Caco-2 (cell line): ENCODE measurements around the gene LRP1. TPM values are rescaled to one million over a fixed set of nuclear protein-coding genes. Genes with fewer than 3 reads are reported as not detected.

Source experiments
- BruUV-seq: library from RNA; stranded (reverse); fragments of 400-500 nt; replicated peaks from 2 replicates; lab custom pipeline; 2021; lab: Mats Ljungman, UMichigan
- CTCF ChIA-PET: fragments of 300-600 bp; sonication (Branson Sonifier 250); formaldehyde crosslinking; loops from one replicate; lab custom pipeline; 2022; ENCODE audit warnings: antibody characterized with exemption; lab: Charles Lee
- POLR2A ChIA-PET: fragments of 300-600 bp; sonication (Branson Sonifier 250); formaldehyde crosslinking; loops from one replicate; lab custom pipeline; 2022; ENCODE audit warnings: antibody characterized with exemption; lab: Charles Lee
- DNase-seq, 2 experiments: peaks; one replicate each; pipeline versions ENCODE4 v3.0.0 to v3.0.0-alpha.2; 2020 to 2022
- H3K27me3 ChIP-seq: replicated peaks from 2 replicates; pipeline ENCODE4 v1.6.0; 2011; ENCODE audit warnings: low read length; ENCODE audit not compliant: control insufficient read depth, insufficient read depth
- H3K36me3 ChIP-seq: 2 replicates; pipeline ENCODE4 v1.5.1; 2011; ENCODE audit warnings: low read length; ENCODE audit not compliant: control insufficient read depth, insufficient read depth
- H3K4me1 ChIP-seq: fragments of 250-450 bp; sonication (Bioruptor Pico); 2 replicates; pipeline ENCODE4 v1.5.1; 2020; ENCODE audit warnings: mild to moderate bottlenecking
- H3K4me3 ChIP-seq: 2 replicates; pipeline ENCODE4 v1.5.1; 2011; ENCODE audit warnings: low read depth, mild to moderate bottlenecking, control low read depth, low read length
- H3K9me3 ChIP-seq: fragments of 250-450 bp; sonication (Bioruptor Pico); 2 replicates; pipeline ENCODE4 v1.5.1; 2020; ENCODE audit warnings: mild to moderate bottlenecking, moderate library complexity
- H3K27ac Mint-ChIP-seq: one replicate; pipeline ENCODE4 v1.8.0; 2022; ENCODE audit warnings: mixed read lengths; ENCODE audit not compliant: unreplicated experiment
- H3K27me3 Mint-ChIP-seq: one replicate; pipeline ENCODE4 v1.8.0; 2022; ENCODE audit warnings: mixed read lengths; ENCODE audit not compliant: insufficient read depth, unreplicated experiment
- H3K36me3 Mint-ChIP-seq: one replicate; pipeline ENCODE4 v1.8.0; 2022; ENCODE audit warnings: mild to moderate bottlenecking, mixed read lengths; ENCODE audit not compliant: insufficient read depth, unreplicated experiment
- H3K4me1 Mint-ChIP-seq: one replicate; pipeline ENCODE4 v1.8.0; 2022; ENCODE audit warnings: low read depth, mixed read lengths; ENCODE audit not compliant: unreplicated experiment
- H3K4me3 Mint-ChIP-seq: one replicate; pipeline ENCODE4 v1.8.0; 2022; ENCODE audit warnings: mild to moderate bottlenecking, moderate library complexity, mixed read lengths; ENCODE audit not compliant: unreplicated experiment
- H3K9me3 Mint-ChIP-seq: one replicate; pipeline ENCODE4 v1.8.0; 2022; ENCODE audit warnings: mixed read lengths; ENCODE audit not compliant: unreplicated experiment
- intact Hi-C: fragments of 100-400 bp; cut with micrococcal nuclease; formaldehyde crosslinking; loops from one replicate; pipeline ENCODE4 v1.10.0; 2022; ENCODE audit not compliant: unreplicated experiment
- total RNA-seq: library from RNA; stranded (reverse); gene quantifications from 2 replicates; pipeline ENCODE4 v1.2.3, GENCODE V29; 2022
- TF ChIP-seq, protein P1 (sequence below), 2 experiments: fragments of 200-600 bp in 1 of 2; IDR thresholded peaks; 1 replicate in 1 of 2; 2 replicates in 1 of 2; pipeline versions ENCODE4 v1.5.1 to v1.8.0; 2011 to 2022; ENCODE audit warnings: antibody characterized with exemption in 1 of 2, control low read depth in 1 of 2, inconsistent platforms in 1 of 2, low read depth in 1 of 2, low read length in 1 of 2, mild to moderate bottlenecking in 1 of 2, moderate library complexity in 1 of 2; ENCODE audit not compliant: insufficient read depth in 1 of 2, severe bottlenecking in 1 of 2, unreplicated experiment in 1 of 2

Gene LRP1
- total RNA-seq, 1 experiment from 2014 or later, result 111 TPM

DNA sequence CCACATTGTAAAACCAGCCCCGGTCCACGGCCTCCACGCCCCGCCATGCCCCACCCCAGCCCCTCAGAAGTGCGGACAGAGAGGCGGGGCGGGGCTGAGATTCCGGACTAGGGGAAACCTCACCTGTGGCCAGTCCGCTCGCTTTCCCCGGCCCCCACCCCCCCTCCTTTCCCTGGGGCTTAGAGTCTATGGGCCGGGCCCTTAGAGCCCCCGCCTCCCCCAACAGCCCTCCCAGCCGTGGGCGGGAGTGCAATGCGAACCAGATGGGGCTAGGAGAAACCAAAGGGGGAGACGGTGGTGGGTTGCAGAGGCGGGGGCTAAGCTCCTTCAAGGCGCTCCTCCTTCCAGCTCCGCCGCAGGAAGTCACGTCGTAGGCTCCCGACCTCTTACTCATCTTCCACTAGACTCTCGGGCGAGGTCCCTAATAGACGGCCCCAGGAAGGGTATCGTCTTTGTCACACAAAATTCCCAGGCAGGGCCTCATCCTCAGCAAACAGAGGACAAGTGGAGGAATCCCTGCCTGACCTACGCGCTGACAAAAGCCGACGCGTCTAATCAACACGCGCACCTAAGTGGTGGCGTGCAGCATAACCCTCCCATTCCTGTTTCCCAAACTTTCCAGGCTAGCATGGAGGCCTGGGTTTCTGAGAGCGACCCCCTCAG lies 40.5 kb upstream of the LRP1 start:
- TSS peak; percentile 93 for BruUV-seq
- Histone ChIP-seq H3K27me3 (no peaks in the 10 kb centered on the region), H3K9me3 (no peaks in the 10 kb centered on the region), H3K36me3 (peaks cover 7% of the 10 kb centered on the region), H3K4me3 (peak overlapping the region; percentile 76), H3K4me1 (peaks cover 20% of the 10 kb centered on the region)
- no peaks in the 10 kb centered on the region for H3K9me3 Mint-ChIP-seq
- intact Hi-C loops, result loop anchor here (1.0 kb wide), 2 partner anchors 10 to 23 kb away; partner anchors contain the start of genes NEMP1 and STAT6
- peak overlapping the region; percentile 78 for H3K4me3 Mint-ChIP-seq
- POLR2A ChIA-PET, result interaction anchor here (0.6 to 4.4 kb wide), 8 partner anchors 9 to 475 kb away, joined by 3 to 56 read pairs (median 7); partner anchors contain the start of genes NEMP1, SHMT2 and STAT6
- peak overlapping the region; percentile 98 for H3K27ac Mint-ChIP-seq
- peaks cover 24% of the 10 kb centered on the region for H3K36me3 Mint-ChIP-seq
- no peaks in the 10 kb centered on the region for H3K27me3 Mint-ChIP-seq
- CTCF ChIA-PET, result interaction anchor here (0.7 to 4.4 kb wide), 5 partner anchors 9 to 40 kb away, joined by 3 to 35 read pairs (median 13); partner anchors contain the start of genes NEMP1 and STAT6
- peaks cover 31% of the 10 kb centered on the region for H3K4me1 Mint-ChIP-seq
- TF ChIP-seq, protein P1, sequence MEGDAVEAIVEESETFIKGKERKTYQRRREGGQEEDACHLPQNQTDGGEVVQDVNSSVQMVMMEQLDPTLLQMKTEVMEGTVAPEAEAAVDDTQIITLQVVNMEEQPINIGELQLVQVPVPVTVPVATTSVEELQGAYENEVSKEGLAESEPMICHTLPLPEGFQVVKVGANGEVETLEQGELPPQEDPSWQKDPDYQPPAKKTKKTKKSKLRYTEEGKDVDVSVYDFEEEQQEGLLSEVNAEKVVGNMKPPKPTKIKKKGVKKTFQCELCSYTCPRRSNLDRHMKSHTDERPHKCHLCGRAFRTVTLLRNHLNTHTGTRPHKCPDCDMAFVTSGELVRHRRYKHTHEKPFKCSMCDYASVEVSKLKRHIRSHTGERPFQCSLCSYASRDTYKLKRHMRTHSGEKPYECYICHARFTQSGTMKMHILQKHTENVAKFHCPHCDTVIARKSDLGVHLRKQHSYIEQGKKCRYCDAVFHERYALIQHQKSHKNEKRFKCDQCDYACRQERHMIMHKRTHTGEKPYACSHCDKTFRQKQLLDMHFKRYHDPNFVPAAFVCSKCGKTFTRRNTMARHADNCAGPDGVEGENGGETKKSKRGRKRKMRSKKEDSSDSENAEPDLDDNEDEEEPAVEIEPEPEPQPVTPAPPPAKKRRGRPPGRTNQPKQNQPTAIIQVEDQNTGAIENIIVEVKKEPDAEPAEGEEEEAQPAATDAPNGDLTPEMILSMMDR (IDR thresholded peaks at IDR 0.05; ENCODE audit: insufficient read depth in 1 of 2, low read depth in 1 of 2, low read length in 1 of 2, severe bottlenecking in 1 of 2, unreplicated experiment in 1 of 2), result no peak
- DNase-seq, result peak; percentile 81 to 94

DNA sequence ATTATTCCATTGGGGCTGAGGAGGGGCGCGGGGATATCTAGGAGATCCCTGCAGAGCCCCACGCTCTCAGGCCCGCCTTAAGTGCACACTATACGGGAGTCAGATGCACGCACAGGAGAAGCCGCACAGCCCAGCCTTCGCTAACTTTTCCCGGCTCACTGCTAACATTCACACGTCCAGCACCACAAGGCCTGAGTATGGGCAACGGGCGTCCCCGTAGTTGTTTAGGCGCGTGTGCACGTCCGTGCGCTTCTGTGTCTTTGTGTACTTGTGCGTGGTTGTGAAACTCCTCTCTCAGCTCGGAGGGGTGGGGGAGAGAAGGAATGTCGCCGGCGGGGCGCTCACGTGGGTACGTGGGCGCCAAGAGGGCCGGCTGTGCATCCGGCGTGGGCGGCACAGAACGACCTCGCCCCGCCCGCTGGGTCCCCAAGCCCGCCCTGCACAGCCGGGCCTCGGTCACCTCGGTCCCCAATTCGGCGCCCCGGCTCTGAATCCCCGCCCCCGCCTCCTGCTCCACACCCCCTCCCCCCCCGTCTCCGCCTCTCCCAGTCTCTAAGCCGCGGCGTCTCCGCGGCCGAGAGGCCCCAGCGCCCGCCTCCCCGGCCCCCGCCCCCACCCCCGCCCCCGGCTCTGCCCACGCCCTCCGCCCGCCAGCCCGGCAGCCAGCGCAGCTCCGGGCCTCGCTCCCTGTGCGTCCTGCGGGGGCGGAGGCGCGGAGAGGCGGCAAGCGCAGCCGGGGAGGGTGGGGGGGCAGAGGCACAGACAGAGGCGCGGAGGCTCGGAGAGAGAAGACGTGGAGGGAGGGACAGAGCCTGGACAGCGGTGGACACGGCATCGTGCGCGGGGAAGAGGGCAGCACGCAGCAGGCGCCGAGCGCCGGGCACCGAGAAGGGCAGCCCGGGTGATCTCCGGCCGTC lies 39.7 kb upstream of the LRP1 start, which contains the start of gene NAB2:
TSS of gene NAB2 (plus strand) at position 761 of the 917 bp plus-strand sequence. CDS start 158 bp downstream, outside the sequence.
- CTCF ChIA-PET, result interaction anchor here (2.4 to 4.4 kb wide), 4 partner anchors 10 to 39 kb away, joined by 9 to 35 read pairs (median 18); partner anchors contain the start of genes NEMP1 and STAT6
- Mint-ChIP-seq H3K4me1 (peaks cover 34% of the 10 kb centered on the region), H3K4me3 (peak within 1 kb of the TSS; percentile 78), H3K9me3 (no peaks in the 10 kb centered on the region), H3K36me3 (peaks cover 32% of the 10 kb centered on the region), H3K27me3 (no peaks in the 10 kb centered on the region), H3K27ac (peak within 1 kb of the TSS; percentile 98)
- H3K4me1 ChIP-seq, result peaks cover 24% of the 10 kb centered on the region
- BruUV-seq, result no TSS peak
- peak within 1 kb of the TSS; percentile 97 for H3K4me3 ChIP-seq
- POLR2A ChIA-PET, result interaction anchor here (0.6 to 4.4 kb wide), 10 partner anchors 8 to 476 kb away, joined by 3 to 56 read pairs (median 6); partner anchors contain the start of genes NEMP1, PTGES3, SHMT2 and STAT6
- TF ChIP-seq, protein P1 (IDR thresholded peaks at IDR 0.05; ENCODE audit: insufficient read depth in 1 of 2, low read depth in 1 of 2, low read length in 1 of 2, severe bottlenecking in 1 of 2, unreplicated experiment in 1 of 2), result no peak
- no peaks in the 10 kb centered on the region for H3K27me3 ChIP-seq
- peaks cover 7% of the 10 kb centered on the region for H3K36me3 ChIP-seq
- intact Hi-C loops, result loop anchor here (1.0 kb wide), 1 partner anchor 10 kb away; the partner anchor contains the start of gene NEMP1
- H3K9me3 ChIP-seq, result no peaks in the 10 kb centered on the region
- peak; percentile 94 to 95 for DNase-seq
